Endothelial cell of umbilical vein (primary cell): Measurements from ENCODE around the gene RSPRY1. TPM values are rescaled to one million over a fixed set of nuclear protein-coding genes. Genes with fewer than 3 reads are reported as not detected.

ENCODE experiments used
- BruUV-seq: library from RNA; stranded (reverse); fragments of 400-500 nt; replicated peaks from 2 replicates; lab custom pipeline; 2021; lab: Mats Ljungman, UMichigan
- CTCF ChIA-PET: fragments of 300-600, 350-600 bp; sonication (Branson Sonifier 250); formaldehyde crosslinking; loops from one replicate; lab custom pipeline; 2021; ENCODE audit warnings: antibody characterized with exemption, inconsistent platforms; lab: Charles Lee
- POLR2A ChIA-PET: fragments of 300-600, 350-600 bp; sonication (Branson Sonifier 250); formaldehyde crosslinking; loops from one replicate; lab custom pipeline; 2021; ENCODE audit warnings: antibody characterized with exemption, inconsistent platforms; lab: Charles Lee
- DNase-seq: peaks from one replicate; pipeline ENCODE4 v3.0.0-alpha.2; 2011; ENCODE audit warnings: low read depth, low spot score
- FAIRE-seq: peaks from 2 replicates; lab custom pipeline; 2011; peaks lifted over from hg19 to GRCh38; lab: Jason Lieb, UNC
- H2AFZ ChIP-seq: 2 replicates; pipeline ENCODE4 v1.6.0; 2012; ENCODE audit warnings: low read depth, low read length, control low read depth, inconsistent platforms
- H3K27ac ChIP-seq: 2 replicates; pipeline ENCODE4 v1.5.1; 2011; ENCODE audit warnings: low read depth, mild to moderate bottlenecking, control low read depth, low read length, moderate library complexity; ENCODE audit not compliant: insufficient read depth
- H3K27me3 ChIP-seq, 2 experiments: 2 replicates each; pipeline versions ENCODE4 v1.6.0 to v1.6.1; 2011; ENCODE audit warnings: low read length in 2 of 2, mixed read lengths in 1 of 2; ENCODE audit not compliant: control insufficient read depth in 2 of 2, insufficient read depth in 2 of 2
- H3K36me3 ChIP-seq, 2 experiments: 2 replicates in 1 of 2; 3 replicates in 1 of 2; pipeline ENCODE4 v1.5.1; 2011; ENCODE audit warnings: low read length in 2 of 2, mild to moderate bottlenecking in 1 of 2, moderate library complexity in 1 of 2; ENCODE audit not compliant: control insufficient read depth in 2 of 2, insufficient read depth in 2 of 2; ENCODE audit errors: extremely low read depth in 1 of 2
- H3K4me1 ChIP-seq: 3 replicates; pipeline ENCODE4 v1.5.1; 2011; ENCODE audit warnings: mild to moderate bottlenecking, low read length; ENCODE audit not compliant: control insufficient read depth, insufficient read depth; ENCODE audit errors: extremely low read depth
- H3K4me2 ChIP-seq: 2 replicates; pipeline ENCODE4 v1.6.1; 2011; ENCODE audit warnings: low read length, control low read depth, mixed read lengths; ENCODE audit not compliant: insufficient read depth
- H3K4me3 ChIP-seq, 3 experiments: fragments of 200-600 bp in 1 of 3; sonication (generic), shearing (Covaris generic) in 1 of 3; replicated peaks in 1 of 3; 2 replicates each; pipeline ENCODE4 v1.5.1; 2011 to 2016; ENCODE audit warnings: control low read depth in 3 of 3, low read length in 3 of 3, mild to moderate bottlenecking in 2 of 3, inconsistent platforms in 1 of 3, low read depth in 1 of 3, moderate library complexity in 1 of 3; ENCODE audit not compliant: insufficient read depth in 1 of 3
- H3K79me2 ChIP-seq: 2 replicates; pipeline ENCODE4 v1.6.0; 2012; ENCODE audit warnings: low read length, inconsistent platforms; ENCODE audit not compliant: control insufficient read depth, insufficient read depth
- H3K9ac ChIP-seq: replicated peaks from 2 replicates; pipeline ENCODE3; 2011; ENCODE audit warnings: low read length, control low read depth; ENCODE audit not compliant: insufficient read depth; ENCODE audit errors: extremely low read depth
- H3K9me1 ChIP-seq: replicated peaks from 3 replicates; pipeline ENCODE4 v1.6.0; 2011; ENCODE audit warnings: mild to moderate bottlenecking, low read length; ENCODE audit not compliant: control insufficient read depth, insufficient read depth; ENCODE audit errors: extremely low read depth
- H3K9me3 ChIP-seq: replicated peaks from 2 replicates; pipeline ENCODE4 v1.5.1; 2012; ENCODE audit warnings: low read length, inconsistent platforms; ENCODE audit not compliant: control insufficient read depth, insufficient read depth
- H4K20me1 ChIP-seq: replicated peaks from 2 replicates; pipeline ENCODE3; 2011; ENCODE audit warnings: mild to moderate bottlenecking, low read length; ENCODE audit not compliant: control insufficient read depth, insufficient read depth; ENCODE audit errors: extremely low read depth
- CTCF ChIP-seq, 2 donors: IDR thresholded peaks; 1 replicate in 1 of 2; 2 replicates in 1 of 2; pipeline ENCODE4 v1.5.1; 2011; ENCODE audit warnings: low read length in 2 of 2, mild to moderate bottlenecking in 2 of 2, moderate library complexity in 2 of 2, control low read depth in 1 of 2, inconsistent platforms in 1 of 2, low read depth in 1 of 2; ENCODE audit not compliant: insufficient read depth in 1 of 2; ENCODE audit errors: extremely low read depth in 1 of 2
- GATA2 ChIP-seq: IDR thresholded peaks from 2 replicates; pipeline ENCODE4 v1.7.0; 2011; ENCODE audit warnings: low read depth, mild to moderate bottlenecking, moderate library complexity, mixed read lengths, low read length; ENCODE audit not compliant: insufficient read length, insufficient read depth
- JUN ChIP-seq: IDR thresholded peaks from 2 replicates; pipeline ENCODE4 v1.6.1; 2011; ENCODE audit warnings: borderline replicate concordance, low read depth; ENCODE audit not compliant: insufficient read length, insufficient read depth
- MAX ChIP-seq: IDR thresholded peaks from 2 replicates; pipeline ENCODE4 v1.6.1; 2011; ENCODE audit not compliant: insufficient read depth, insufficient read length
- POLR2A ChIP-seq: IDR thresholded peaks from 2 replicates; pipeline ENCODE4 v1.6.1; 2012; ENCODE audit warnings: low read depth, mild to moderate bottlenecking, control low read depth, low read length
- POLR2AphosphoS5 ChIP-seq: IDR thresholded peaks from 2 replicates; pipeline ENCODE4 v1.6.1; 2012; ENCODE audit warnings: low read depth, mild to moderate bottlenecking, control low read depth, low read length, moderate library complexity; ENCODE audit not compliant: insufficient read depth
- dilution Hi-C: fragments of 300-500 bp; cut with MboI; formaldehyde crosslinking; loops from one replicate; pipeline ENCODE4 v1.15.0; 2019; ENCODE audit warnings: low sequenced_read_pairs; ENCODE audit not compliant: extremely low pct_ligation_motif_present
- intact Hi-C: fragments of 100-400 bp; cut with micrococcal nuclease; formaldehyde crosslinking; loops from one replicate; pipeline ENCODE4 v1.10.0; 2022
- polyA plus RNA-seq, 4 experiments: library from polyadenylated mRNA; depleted of rRNA in 3 of 4; stranded (reverse) in 3 of 4; unstranded in 1 of 4; fragments of >200 nt; gene quantifications; 2 replicates each; pipeline versions ENCODE4 v1.2.1 to v1.2.3, GENCODE V29; 2011 to 2012; ENCODE audit warnings: missing spikeins in 1 of 4
- total RNA-seq: library from RNA; stranded (reverse); gene quantifications from 2 replicates; pipeline ENCODE4 v1.2.3, GENCODE V29; 2021

Gene RSPRY1
- total and polyA plus RNA-seq, 2 donors (not counting 3 experiments of a cell fraction or from before 2014, with no cell fraction given), result 28.5 to 55.1 TPM

- Histone ChIP-seq H3K36me3 (peaks cover 0 to under 1% of the 10 kb centered on the region in 2 experiments), H3K9ac (no peak overlapping the region), H2AFZ (no peak overlapping the region), H3K4me1 (peaks cover 24% of the 10 kb centered on the region), H3K4me2 (no peak overlapping the region), H3K9me1 (no peaks in the 10 kb centered on the region), H3K79me2 (no peaks in the 10 kb centered on the region), H3K27ac (no peak overlapping the region), H3K9me3 (no peaks in the 10 kb centered on the region), H3K27me3 (no peaks in the 10 kb centered on the region), H4K20me1 (no peaks in the 10 kb centered on the region), H3K4me3 (no peak overlapping the region)
- CTCF ChIA-PET, result interaction anchor here (1.3 kb wide), 1 partner anchor 12 kb away, joined by 5 read pairs; the partner anchor contains the start of gene ARL2BP
- intact Hi-C loops (no loop called here), dilution Hi-C loops (no loop called here)
- POLR2A ChIA-PET, result no interaction called here
- FAIRE-seq (peak; percentile 37), DNase-seq (no peak)
- no TSS peak for BruUV-seq
- TF ChIP-seq GATA2 (no peak), POLR2A (no peak), POLR2AphosphoS5 (no peak), MAX (no peak), JUN (no peak), CTCF (IDR thresholded peaks at IDR 0.05; ENCODE audit: extremely low read depth in 1 of 2, insufficient read depth in 1 of 2, low read depth in 1 of 2, low read length in 2 of 2) (no peak)
These were observed 71.4 kb downstream of the RSPRY1 start for GRCh38 chr16:57257455-57258070.
